GM18867 (cell line): ENCODE measurements around the gene MIA2.

Source experiments
- ATAC-seq: cut with Tn5 transposase; IDR thresholded peaks from one replicate; pipeline ENCODE4 v1.9.1; 2021; ENCODE audit warnings: mild to moderate bottlenecking, moderate library complexity; ENCODE audit not compliant: unreplicated experiment

MIA2 gene

GRCh38 chr14:39432179-39432618, 198.5 kb downstream of the MIA2 start, which contains the start of gene FBXO33:
TSS of gene FBXO33 (minus strand) at chr14:39432433. CDS start at chr14:39432162, 271 bp downstream.
- ATAC-seq: peak; percentile 83

- ATAC-seq: peak; percentile 68
Observed at GRCh38 chr14:39432619-39433451, 199.1 kb downstream of the MIA2 start.

GRCh38 chr14:39433452-39433813, 199.7 kb downstream of the MIA2 start:
- ATAC-seq: no peak

GRCh38 chr14:39434401-39434800, 200.7 kb downstream of the MIA2 start:
- no peak for ATAC-seq

GRCh38 chr14:39435241-39435640, 201.5 kb downstream of the MIA2 start:
- ATAC-seq: no peak
